Left colon (tissue), 2 donors: ENCODE results near the gene DLX6. TPM values are rescaled to one million over a fixed set of nuclear protein-coding genes. Genes with fewer than 3 reads are reported as not detected.

Experiments
- ATAC-seq: fragments of 200-7000 bp; cut with Tn5 transposase; one replicate; pipeline ENCODE4 v1.9.1; 2020; ENCODE audit warnings: mild to moderate bottlenecking, moderate library complexity
- DNase-seq, 2 donors: peaks; one replicate each; pipeline ENCODE4 v3.0.0-alpha.2; 2020
- intact Hi-C, 2 donors: fragments of 100-400 bp; cut with DNase I in 1 of 2; cut with micrococcal nuclease in 1 of 2; formaldehyde crosslinking; loops; one replicate each; pipeline versions ENCODE4 v1.11.2 to v1.14.0; 2022; cut with DNase I, micrococcal nuclease
- total RNA-seq, 2 donors: library from RNA; stranded (reverse); fragmentation: NEBNext Ultra II Directional; extraction: Animal tissue kit (Norgen Biotek cat#: 25700); gene quantifications; one replicate each; pipeline ENCODE4 v1.2.1, GENCODE V29; 2021
- donor health status: DM: no; HTN: no; CAD: no.
- donor health status: DM: yes; HTN: yes; CAD: no.

DLX6 gene
- total RNA-seq, 2 donors from 2014 or later: not detected

DNA sequence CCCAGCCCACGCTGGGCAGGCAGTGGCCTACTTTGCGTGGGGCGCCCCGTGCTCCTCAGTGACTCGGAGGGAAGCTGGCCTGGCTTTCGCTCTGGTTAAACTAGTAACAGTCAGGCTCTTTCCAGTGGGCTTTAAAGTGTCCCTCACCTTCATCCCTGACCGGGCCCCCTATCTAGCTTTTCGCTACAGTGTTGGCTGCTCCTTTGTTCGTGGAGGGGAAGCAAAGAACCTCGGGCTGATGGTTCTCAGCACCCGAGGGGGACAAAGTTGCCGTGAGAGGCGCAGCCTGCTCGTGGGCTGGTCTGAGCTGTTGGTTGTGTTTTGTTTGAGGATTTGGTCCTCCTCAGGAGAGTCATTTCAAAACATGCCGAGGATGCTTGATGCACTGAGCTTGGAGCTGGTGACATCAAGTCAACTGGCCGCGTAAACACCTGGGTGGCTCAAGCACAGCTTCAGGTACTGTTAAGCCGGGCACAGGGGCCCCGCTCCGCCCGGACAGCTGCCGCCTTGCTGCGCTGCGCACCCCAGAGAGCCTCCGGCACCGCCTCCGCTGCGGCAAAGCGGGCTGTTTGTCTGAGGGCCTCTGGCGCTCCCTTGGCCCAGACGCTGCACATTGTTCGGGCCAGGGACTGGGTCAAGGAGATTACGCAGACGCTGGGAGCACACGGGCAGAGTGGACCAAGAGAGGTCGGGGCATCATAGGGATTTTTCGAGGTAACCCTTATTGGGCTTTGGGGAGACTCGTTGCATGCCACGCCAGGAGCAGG, 1.6 kb downstream of the DLX6 start:
- ATAC-seq (no peak), DNase-seq (no peak)
- intact Hi-C loops: no loop called here

DNA sequence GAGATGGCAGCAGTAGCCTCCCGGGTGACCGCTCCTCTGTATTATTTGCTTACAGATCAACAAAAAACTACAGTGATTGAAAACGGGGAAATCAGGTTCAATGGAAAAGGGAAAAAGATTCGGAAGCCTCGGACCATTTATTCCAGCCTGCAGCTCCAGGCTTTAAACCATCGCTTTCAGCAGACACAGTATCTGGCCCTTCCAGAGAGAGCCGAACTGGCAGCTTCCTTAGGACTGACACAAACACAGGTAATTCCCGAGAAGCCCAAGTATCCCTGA, 2.2 kb downstream of the DLX6 start:
- DNase-seq (no peak), ATAC-seq (no peak)
- intact Hi-C loops: no loop called here

DNA sequence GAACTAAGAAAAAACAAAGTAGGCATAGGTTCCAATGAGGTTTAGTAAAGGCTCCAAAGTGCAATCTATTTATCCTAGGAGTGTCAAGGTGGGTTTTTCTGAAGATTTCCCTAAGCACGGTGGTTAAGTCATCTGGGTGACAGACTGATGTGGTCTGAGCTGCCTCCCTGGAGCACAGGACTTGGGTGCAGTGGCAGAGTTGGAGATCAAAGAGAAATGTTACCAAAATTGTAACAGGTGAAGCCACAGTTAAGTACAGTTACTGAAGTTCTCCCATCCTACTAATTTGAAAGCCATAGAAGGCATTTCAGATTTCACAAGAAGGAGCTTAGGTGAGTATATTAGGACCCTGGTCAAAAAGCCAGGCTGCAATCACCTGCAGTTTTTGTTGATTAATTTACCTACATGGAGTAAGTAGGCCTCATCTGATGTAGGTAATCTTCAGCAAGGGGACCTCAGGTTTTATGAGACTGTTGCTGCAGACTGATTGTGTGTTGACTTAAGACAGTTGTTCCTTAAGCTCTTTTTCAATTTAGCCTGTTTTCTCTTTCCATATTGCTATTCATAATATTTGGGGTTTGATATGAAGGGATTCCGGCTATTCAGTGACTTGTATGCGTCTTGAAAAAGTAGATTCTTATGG, 3.0 kb downstream of the DLX6 start:
- intact Hi-C loops: no loop called here
- ATAC-seq (no peak), DNase-seq (no peak)

DNA sequence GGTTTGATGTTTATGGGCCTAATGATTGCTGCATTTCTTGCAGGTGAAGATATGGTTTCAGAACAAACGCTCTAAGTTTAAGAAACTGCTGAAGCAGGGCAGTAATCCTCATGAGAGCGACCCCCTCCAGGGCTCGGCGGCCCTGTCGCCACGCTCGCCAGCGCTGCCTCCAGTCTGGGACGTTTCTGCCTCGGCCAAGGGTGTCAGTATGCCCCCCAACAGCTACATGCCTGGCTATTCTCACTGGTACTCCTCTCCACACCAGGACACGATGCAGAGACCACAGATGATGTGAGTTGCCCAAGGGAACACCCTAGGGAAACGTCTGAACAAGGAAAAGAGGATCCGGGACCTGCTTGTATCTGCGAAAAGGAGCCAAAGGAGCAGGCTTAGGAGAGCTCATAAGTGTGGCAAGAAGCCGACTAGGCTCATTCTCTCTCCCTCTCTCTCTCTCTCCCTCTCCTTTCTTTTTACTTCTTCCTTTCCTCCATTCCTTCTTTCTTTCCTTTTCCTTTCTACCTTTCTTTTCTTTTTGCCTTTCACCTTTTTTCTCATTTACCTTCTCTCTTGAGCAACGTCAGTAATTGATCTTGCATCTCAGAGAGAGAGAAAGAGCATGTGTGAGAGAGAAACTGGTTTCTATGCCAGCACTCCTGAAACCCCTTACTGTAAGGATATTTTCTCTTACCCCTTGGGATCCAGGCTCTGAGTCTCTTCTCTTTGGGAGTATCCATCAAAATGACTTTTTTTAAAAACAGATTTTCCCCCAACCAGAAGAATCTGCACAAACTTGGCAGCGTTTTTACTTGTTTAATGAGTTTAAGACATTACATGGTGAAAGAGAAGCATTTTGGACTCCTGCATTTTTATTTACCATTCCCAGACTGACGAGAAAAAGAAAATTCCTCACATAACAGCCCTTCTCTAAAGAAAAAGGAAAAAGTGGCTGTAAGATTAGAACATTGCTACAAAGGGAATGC, 4.7 kb downstream of the DLX6 start:
- intact Hi-C loops: no loop called here
- DNase-seq (no peak), ATAC-seq (no peak)

DNA sequence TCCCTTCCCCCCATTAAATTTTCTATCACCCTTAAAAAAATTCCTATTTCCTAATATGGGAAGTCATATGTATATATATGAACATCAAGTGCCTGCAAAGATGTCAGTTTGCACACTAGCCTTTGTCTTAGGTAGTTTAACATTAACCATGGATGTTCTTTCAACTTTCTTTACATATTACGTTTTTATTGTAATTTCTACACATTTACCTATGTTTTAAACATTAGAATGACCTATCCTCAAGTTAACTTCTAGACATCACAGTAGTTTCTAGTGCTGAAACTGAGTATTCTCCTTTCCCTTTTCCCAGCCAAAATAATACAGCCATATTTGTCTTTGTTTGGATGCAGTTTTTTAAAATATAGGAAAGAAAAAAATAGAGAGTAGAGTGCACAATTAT, 5.8 kb downstream of the DLX6 start:
- intact Hi-C loops: no loop called here
- ATAC-seq (no peak), DNase-seq (no peak)

DNA sequence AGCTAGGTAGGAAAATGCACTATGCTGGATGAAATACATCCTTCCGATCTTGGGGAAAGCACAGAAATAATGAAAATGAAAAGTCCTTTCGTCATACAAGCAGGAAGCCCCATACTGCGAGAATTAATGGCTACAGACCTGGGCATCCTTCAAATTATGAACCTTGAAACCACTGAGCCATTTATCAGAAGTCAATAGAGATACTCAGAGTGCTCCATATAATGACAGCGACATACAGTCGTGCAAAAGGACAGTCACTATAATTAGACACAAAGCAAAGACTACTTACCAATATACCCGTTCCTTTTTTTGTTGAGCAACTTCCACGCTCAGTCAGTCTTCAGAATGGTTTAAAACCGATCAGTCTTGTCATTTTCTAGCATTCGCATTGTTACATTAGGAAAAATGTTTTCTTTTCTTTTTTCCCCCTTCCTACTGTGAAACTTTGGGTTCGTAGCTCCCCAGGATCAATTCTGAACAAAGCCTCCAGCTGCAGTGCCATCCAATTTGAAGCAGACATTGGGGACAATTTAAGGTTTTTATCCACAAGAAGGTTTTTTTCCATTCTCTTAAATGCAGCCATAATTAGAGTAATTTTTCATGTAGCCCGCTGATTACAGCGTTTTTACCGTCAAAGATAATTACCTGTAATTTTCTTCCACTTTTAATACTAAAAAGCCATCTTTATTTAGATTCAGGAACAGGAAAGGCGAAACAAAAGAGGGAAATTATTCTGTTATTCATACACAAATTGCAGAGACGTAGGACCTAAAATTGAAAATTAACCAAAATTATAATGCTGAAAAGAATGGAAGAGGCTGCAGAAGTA, 6.4 kb downstream of the DLX6 start:
- intact Hi-C loops: no loop called here
- ATAC-seq: no peak
- no peak for DNase-seq

DNA sequence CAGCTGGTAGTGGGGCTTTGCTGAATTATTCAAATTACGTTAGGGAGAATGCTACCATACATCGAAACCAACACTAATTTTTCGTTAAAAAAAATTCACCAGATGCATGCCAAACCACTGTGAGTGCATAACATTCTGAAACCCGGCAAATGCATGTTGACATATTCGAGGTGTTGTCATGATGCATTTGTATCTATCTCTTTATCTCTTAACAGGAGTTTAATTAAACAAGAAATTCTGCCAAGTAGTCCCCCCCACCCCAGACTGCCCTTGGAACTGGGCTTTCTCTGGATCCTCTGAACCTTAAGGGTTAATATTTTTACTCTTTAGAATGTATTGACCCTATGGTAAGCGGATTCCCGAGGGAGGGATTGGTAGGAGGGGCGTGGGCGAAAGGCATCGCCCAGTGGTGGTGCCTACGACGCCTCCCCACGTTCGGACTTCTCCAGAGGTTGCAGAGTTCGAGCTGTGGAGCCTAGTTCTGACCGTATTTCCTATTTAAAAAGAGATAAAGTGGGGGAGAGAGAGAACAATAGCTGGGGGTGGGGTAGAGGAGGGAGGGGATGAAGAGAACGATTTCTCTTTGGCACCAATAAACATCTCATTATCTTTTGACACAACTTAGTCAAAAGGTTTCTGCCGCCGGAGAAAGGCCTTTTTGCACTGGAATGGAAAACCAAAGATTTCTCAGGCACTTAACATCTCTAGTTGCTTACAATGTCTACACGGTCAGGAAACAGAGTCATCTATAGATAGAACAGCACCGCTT, 7.2 kb downstream of the DLX6 start:
- intact Hi-C loops: no loop called here
- DNase-seq (no peak), ATAC-seq (no peak)

DNA sequence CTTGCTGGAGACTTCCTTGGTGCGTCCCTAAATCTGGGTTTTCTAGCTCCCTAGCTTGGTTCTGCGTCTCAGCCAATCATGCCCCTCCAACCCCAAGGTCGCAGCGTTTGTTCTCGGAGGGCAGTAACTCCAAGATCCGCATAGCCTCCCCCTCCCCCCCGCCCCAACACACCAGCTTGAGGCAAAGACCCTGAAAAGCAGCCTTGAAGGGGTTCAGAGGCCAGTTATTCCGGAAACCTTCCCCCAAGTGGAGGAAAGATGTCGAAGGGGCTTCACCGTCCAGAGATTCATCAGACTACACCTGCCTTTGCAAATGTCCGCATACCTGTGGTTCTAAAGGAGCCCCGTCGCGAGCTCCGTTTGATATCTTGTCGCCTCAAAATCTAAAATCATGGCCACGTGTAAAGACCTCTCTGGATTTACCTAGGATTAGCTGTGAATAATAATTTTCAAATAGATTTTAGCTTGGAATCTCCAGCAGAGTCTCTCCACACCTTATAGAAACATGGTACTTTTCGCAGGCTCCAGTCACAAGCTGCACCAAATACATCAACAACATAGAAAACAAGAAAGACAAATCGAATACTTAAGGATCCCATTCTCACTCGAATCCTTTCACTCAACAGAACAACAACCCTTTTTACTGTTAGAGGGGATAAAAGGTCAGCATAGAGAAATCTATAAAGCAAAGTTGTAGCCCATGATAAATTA, 7.9 kb downstream of the DLX6 start:
- ATAC-seq: no peak
- intact Hi-C loops: no loop called here
- no peak for DNase-seq

DNA sequence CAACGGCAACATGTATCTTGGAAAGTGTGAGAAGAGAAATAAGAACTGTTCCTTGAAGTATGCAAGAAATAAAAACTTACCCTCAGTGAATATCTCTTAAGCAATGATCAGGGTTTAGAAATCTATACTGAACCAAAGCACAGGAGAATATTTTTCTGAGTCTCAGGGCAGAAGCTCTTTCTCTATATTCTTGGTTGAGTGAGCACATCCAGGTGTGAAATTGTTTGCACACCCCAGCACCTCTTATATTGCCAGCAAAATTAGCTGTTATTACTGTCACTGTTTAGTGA, 8.4 kb downstream of the DLX6 start:
- DNase-seq (no peak), ATAC-seq (no peak)
- intact Hi-C loops: no loop called here

DNA sequence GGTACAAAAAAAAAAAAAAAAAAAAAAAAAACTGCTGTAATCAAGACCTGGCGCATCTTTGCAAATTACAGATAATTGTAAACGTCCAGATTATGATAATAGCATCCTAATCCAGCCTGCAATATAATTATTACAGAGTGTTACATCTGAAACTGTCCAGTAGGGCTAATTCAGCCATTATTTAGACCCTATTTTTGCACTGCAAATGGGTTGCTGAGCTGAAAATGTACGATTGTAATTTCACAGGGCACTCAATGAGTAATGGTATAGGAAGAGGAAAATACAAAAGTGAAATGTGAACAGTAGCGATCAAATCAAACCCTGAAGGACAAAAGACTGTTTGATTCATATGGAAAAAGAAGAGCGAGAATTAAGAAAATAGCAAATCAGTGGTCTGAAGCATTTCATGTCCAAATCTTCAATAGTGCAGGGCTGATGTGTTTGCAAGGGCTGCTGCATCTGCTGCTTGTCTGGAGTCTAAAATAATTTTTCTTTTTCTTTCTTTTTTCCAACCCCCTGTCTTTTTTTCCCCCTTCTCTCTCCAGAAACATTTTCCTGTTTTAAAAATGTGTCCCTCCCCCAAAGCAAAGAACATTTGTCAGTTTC, 8.9 kb downstream of the DLX6 start:
- ATAC-seq (no peak), DNase-seq (no peak)
- intact Hi-C loops: no loop called here

DNA sequence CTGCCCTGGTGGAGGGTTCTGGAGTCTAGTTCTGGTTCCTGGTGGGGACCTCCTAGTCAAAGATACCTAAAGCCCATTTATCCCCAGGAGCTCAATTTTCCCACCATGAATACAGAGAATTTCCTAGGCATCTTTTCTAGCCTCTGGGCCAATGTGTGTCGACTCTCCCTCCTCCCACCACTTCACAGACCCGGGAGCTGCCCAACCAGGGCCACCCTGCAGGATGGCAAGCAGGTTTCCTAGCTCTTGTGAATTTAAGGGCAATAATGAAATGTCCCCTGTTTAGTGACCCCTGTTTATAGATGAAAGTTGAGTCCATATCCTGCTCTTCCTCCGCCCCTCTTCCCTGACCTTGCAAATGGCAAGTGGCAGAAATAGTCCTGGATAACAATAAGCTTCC, 9.9 kb downstream of the DLX6 start:
- DNase-seq (no peak), ATAC-seq (no peak)
- intact Hi-C loops: no loop called here

DNA sequence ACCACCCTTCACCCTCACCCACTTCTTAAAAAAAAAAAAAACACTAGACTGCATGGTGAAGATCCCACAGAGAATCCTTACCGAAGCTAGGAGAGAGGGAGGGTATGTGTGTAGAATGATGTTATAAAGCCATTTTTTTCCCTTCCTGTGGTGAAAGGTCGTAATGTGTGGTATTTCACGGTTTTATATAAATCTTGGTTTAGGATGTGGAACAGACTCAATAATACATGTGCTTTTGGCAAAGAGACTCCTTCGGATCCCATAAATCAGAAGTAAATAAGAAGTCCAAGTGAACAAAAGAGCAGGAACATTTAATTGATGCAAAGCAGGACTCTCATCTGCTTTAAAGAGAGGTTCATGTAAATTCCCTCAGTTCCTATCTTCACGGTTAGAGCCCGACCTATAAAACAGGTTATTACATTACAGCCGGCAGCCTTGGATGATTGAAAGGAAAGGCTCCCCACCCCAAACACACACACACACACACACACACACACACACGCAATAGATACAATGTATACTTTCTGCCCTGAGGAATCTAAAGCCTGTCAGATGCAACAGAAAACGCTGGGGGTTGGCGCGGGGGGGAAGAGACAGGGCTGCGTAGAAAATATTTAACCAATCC, 10.5 kb downstream of the DLX6 start:
- no peak for DNase-seq
- intact Hi-C loops: no loop called here
- peak; percentile 34 for ATAC-seq

DNA sequence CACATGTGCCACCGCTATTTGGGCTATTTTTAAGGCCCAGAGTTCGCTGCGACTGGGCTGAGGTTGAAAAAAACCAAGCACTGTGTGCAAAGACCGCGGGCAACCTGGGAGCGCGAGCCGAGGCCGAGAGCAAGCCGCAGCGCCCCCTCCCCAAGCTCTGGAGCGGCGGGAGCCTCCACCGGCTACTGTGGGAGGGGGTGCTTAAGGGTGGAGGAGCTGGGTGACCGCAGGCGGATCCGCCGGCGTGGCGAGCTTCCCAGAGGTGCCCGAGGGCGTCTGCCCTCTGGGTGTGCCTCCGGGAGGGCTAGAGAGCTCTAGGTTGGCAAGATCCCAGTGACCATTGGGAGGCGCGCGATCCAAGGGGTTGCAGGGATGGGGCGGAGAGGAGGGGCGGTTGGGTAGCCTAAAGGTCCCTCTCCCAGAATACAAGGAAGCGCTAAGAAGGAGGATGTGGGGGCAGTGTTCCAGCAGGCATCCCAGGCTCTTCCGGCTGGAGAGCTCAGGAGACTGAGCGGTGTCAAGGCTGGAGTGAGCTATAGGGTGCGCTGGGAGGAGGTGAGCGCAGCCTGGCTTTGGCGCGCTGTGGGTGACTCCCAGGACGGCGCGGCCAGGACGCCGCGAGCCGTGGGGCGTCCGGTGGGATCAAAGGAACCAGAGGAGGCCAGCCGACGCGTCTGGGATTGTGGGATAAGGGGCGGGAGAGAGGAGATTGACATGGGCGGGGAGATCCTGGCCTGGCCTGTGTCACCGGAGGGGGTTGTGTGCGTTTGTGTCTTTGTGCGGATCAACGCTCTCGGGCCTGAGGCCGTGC, 11.2 kb downstream of the DLX6 start:
- intact Hi-C loops: no loop called here
- DNase-seq: no peak
- ATAC-seq: peak; percentile 13

DNA sequence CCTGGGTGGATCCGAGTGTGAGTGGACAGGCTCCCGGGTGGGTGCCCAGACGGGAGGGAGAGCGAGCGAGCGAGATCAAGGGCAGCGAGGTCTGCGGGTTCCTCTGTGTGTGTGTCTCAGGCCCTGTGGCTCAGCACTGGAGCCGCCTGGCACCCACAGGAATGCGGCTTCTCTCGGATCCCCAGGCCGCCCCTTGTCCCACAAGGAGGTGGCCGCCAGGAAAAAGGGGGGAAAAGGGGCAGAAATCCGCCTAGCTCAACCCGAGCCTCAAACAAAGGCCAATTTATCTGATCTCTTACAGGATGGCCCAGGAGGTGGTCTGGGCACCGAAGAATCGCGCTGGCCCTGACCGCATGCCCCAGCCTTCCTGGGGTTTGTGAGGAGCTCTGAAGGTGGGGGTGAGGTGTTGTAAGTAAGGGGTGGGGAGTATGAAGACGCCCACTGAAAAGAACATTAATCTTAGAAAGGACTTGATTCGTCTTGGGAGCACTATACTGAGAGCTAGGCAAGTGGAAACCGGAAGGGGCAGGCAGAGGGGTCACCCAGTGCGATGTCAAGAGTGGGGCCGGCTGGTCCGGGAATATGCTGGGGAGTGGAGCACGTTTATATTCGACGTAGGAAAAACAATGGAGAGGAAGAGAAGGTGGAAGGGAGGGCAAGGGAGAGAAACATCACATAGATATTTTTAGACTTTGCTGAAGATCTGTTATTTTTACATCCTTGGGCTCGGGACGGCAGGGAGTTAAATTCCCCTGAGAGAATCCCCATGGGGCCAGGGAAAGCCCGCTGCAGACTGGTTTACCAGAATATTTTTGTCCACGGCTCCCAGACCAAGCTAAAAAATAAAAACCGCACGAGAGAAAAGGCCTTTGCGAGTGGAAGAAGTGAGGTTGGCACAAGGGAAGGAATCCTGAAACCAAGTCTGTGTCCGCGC, 12.1 kb downstream of the DLX6 start:
- intact Hi-C loops: no loop called here
- no peak for ATAC-seq

DNA sequence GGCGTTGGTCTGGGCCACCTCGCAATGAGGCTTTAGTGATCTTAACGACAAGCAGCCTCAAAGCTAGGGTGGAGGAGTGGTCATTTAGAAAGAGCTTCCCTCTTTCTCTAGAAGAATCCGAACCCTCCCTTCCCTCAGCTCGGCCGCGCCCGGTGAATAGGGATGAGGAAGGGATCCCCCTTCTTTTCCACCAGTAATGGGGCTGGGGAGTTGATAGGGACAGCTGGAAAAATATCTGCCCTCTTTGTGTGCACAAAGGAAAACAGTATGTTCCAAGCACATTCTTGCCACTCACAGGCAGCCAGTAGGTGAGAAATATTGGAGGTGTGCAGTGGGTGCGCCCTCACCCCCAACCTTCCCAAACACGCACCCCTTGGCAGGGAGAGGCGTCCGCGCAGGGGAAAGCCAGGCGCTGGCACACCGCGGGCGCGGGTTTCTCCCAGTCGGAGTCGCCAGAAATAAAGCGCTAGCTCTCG, 12.8 kb downstream of the DLX6 start:
- intact Hi-C loops: no loop called here
- DNase-seq (no peak), ATAC-seq (no peak)

More for the DNA sequence above, 12.1 kb downstream of the DLX6 start:
- DNase-seq: no peak
